ENCODE results near the gene TDRD10. TPM values are rescaled to one million over a fixed set of nuclear protein-coding genes. Genes with fewer than 3 reads are reported as not detected.
"Not testable (repeated sequence)": the region's sequence is repeated elsewhere in the genome, so short reads cannot be mapped to it uniquely, and the experiment has no call there.

TDRD10 gene
- total RNA-seq, 2 donors from 2014 or later, result not detected

GRCh38 chr1:154517661-154518060 lies 15.6 kb downstream of the TDRD10 start:
- ATAC-seq (replicated peaks), result no peak
- no peak overlapping the region for H3K27ac Mint-ChIP-seq
- no peaks in the 10 kb centered on the region for H3K36me3 Mint-ChIP-seq (ENCODE audit: low read depth)
- H3K27me3 Mint-ChIP-seq, result peaks cover 21% of the 10 kb centered on the region
- no peak overlapping the region for H3K4me3 Mint-ChIP-seq
- H3K9me3 Mint-ChIP-seq, result no peaks in the 10 kb centered on the region
- H3K4me1 Mint-ChIP-seq, result no peaks in the 10 kb centered on the region

DNA sequence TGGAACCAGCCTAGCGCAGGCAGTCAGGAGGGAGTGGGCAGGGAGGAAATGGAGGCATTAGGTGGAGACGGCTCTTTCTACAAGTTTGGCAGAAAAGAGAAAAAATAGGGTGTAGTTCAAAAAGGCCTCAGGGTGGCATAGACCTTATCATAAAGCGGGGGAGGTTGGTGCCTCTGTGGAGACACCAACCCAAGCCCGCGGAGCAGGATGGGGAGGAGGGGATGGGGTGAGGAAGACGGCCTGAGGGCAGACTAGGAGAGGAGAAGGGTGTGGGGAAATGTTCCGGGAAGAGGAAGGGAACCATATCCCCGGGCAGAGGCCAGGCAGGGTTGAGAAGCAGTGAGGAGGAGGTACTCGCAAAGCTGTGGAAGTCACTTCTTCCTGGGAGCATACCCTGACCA lies 17.6 kb downstream of the TDRD10 start:
- Mint-ChIP-seq H3K4me1 (no peaks in the 10 kb centered on the region), H3K4me3 (no peak overlapping the region), H3K27ac (no peak overlapping the region), H3K9me3 (no peaks in the 10 kb centered on the region), H3K36me3 (ENCODE audit: low read depth) (no peaks in the 10 kb centered on the region), H3K27me3 (peaks cover 21% of the 10 kb centered on the region)
- ATAC-seq (replicated peaks), result no peak

DNA sequence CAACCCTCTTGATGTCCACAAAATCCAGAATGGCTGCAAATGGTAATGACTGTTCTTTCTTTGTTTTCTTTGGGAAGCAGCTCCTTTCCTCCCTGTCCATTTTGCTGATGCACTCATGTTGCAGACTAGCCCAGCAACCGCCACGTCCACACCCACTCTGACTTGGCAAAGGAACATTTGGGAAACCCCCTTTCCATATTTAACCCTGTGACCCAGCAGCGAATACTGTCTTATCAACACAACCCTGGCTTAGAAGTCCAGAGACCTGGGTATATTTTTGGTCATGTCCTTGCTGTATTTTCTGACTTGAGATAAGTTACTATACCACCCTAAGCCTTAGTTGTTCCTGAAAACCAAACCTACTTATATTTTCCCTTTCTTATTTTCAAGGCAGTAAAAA lies 18.3 kb downstream of the TDRD10 start:
- H3K36me3 Mint-ChIP-seq (ENCODE audit: low read depth), result no peaks in the 10 kb centered on the region
- H3K9me3 Mint-ChIP-seq, result no peaks in the 10 kb centered on the region
- peaks cover 19% of the 10 kb centered on the region for H3K27me3 Mint-ChIP-seq
- no peak overlapping the region for H3K4me3 Mint-ChIP-seq
- H3K27ac Mint-ChIP-seq, result no peak overlapping the region
- ATAC-seq (replicated peaks), result no peak
- H3K4me1 Mint-ChIP-seq, result no peaks in the 10 kb centered on the region

- ATAC-seq (replicated peaks), result no peak
- Mint-ChIP-seq H3K4me1 (no peaks in the 10 kb centered on the region), H3K27ac (no peak overlapping the region), H3K27me3 (peaks cover 11% of the 10 kb centered on the region), H3K36me3 (ENCODE audit: low read depth) (no peaks in the 10 kb centered on the region), H3K9me3 (no peaks in the 10 kb centered on the region), H3K4me3 (no peak overlapping the region)
Measured at GRCh38 chr1:154521695-154522094, 19.7 kb downstream of the TDRD10 start.

DNA sequence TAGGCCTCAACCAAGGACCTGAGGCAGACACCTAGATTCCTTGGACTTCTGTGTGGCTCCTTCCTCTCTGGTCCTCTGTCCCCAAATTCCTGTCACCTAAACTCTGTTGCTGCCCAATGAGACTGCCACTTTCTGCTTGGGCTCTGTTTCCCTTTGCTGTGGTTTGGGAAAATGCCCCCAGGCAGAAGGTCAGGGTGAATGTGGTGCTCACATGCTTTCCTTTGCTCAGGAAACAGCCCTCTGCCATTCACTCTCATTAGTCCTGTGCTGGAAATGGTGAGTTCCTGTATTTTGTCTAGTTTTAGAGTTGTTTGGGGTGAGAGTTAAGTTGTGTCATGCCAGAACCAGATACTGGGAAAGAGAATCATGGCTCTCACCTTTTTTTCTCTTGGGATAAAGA lies 22.9 kb downstream of the TDRD10 start:
- peaks cover 13% of the 10 kb centered on the region for H3K27me3 Mint-ChIP-seq
- no peaks in the 10 kb centered on the region for H3K9me3 Mint-ChIP-seq
- no peak for ATAC-seq (replicated peaks)
- no peak overlapping the region for H3K4me3 Mint-ChIP-seq
- H3K4me1 Mint-ChIP-seq, result no peaks in the 10 kb centered on the region
- H3K36me3 Mint-ChIP-seq (ENCODE audit: low read depth), result no peaks in the 10 kb centered on the region
- H3K27ac Mint-ChIP-seq, result no peak overlapping the region

DNA sequence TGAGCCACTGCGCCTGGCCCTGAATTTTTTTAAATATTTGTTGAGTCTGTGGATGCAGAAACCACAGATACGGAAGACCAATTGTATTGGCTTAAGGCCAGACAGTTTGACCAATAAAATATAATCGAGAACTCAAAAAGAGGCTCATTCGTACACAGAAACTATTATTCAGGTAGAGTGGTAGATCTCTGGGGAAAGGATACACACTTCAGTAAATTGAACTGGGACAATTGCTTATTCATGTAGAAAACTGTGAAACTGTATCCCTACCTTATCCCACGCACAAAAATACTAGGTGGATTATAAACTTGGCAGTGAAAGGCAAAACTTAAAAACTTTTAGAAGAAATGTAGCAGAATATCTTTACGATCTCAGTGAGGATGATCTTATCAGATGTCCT lies 25.2 kb downstream of the TDRD10 start:
- H3K36me3 Mint-ChIP-seq (ENCODE audit: low read depth), result no peaks in the 10 kb centered on the region
- H3K4me1 Mint-ChIP-seq, result no peaks in the 10 kb centered on the region
- no peaks in the 10 kb centered on the region for H3K9me3 Mint-ChIP-seq
- H3K27ac Mint-ChIP-seq, result no peak overlapping the region
- no peak for ATAC-seq (replicated peaks)
- peaks cover 9% of the 10 kb centered on the region for H3K27me3 Mint-ChIP-seq
- H3K4me3 Mint-ChIP-seq, result no peak overlapping the region

- ATAC-seq (replicated peaks), result no peak
- Mint-ChIP-seq H3K27ac (no peak overlapping the region), H3K4me3 (no peak overlapping the region), H3K36me3 (ENCODE audit: low read depth) (no peaks in the 10 kb centered on the region), H3K27me3 (peaks cover 4% of the 10 kb centered on the region), H3K4me1 (no peaks in the 10 kb centered on the region), H3K9me3 (no peaks in the 10 kb centered on the region)
Measured at GRCh38 chr1:154529308-154529707, 27.3 kb downstream of the TDRD10 start.

GRCh38 chr1:154531950-154532349 lies 29.9 kb downstream of the TDRD10 start:
- H3K36me3 Mint-ChIP-seq (ENCODE audit: low read depth); H3K27ac Mint-ChIP-seq; H3K9me3 Mint-ChIP-seq; ATAC-seq (replicated peaks); H3K27me3 Mint-ChIP-seq; H3K4me1 Mint-ChIP-seq; H3K4me3 Mint-ChIP-seq: not testable (repeated sequence)

DNA sequence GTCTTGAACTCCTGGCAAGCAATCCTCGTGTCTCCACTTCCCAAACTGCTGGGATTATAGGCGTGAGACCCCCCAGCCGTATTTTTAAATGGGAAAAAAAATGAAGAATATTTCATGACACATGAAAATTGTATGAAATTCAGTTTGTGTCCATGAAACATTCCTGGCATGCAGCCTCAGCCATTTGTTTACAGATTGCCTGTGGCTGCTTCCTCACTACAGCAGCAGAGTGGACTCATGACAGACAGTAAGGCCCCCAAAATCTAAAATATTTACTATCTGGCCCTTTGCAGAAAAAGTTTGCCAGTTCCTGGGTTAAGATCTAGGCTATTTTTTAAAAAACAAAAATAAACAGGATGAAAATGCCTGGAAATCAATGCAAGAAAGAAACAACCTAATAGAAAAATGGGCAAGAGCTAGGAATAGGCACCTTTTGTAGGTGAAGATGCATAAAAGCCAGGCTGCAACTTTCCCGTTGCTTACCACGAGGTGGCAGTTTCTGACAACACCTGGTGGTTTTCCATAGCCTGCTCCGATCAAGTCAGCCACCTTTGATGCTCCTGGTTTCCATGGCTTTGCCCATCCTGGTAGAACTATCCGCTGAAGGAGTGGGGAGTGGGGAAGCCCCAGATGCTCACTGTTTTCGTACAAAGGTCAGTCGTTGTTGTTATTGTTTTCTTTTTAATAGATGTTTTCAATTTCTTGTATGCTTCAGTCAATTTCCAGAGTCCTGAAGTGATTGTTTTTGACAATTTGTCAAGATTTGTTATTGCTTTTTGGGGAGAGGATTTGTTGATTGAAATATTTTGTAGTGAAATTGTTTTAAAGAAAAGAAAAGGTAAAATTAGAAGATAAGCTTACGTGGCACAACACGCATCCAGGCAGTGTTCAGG lies 32.2 kb downstream of the TDRD10 start:
- no peak overlapping the region for H3K27ac Mint-ChIP-seq
- H3K36me3 Mint-ChIP-seq (ENCODE audit: low read depth), result no peaks in the 10 kb centered on the region
- ATAC-seq (replicated peaks), result no peak
- H3K4me3 Mint-ChIP-seq, result no peak overlapping the region
- no peaks in the 10 kb centered on the region for H3K4me1 Mint-ChIP-seq
- H3K9me3 Mint-ChIP-seq, result no peaks in the 10 kb centered on the region
- H3K27me3 Mint-ChIP-seq, result peaks cover 11% of the 10 kb centered on the region

DNA sequence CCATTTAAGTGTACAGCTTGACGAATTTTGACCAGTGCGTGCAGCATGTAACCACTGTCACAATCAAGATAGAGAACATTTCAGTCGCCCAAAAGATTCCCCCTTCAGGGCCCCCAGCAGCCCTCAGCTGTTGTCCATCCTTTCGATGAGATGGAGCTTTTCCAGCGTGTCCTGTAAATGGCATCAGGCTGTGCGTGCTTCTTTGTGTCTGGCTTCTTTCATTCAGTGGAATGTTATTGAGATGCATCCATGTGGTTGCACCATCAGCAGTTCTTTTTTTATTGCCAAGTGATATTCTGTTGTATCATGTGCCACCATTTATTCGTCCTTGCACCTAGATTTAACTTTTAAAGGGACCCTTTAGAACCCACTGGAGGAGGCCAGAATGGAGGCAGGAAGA lies 34.6 kb downstream of the TDRD10 start:
- no peaks in the 10 kb centered on the region for H3K36me3 Mint-ChIP-seq (ENCODE audit: low read depth)
- peaks cover 21% of the 10 kb centered on the region for H3K27me3 Mint-ChIP-seq
- no peak for ATAC-seq (replicated peaks)
- H3K4me3 Mint-ChIP-seq, result no peak overlapping the region
- no peaks in the 10 kb centered on the region for H3K4me1 Mint-ChIP-seq
- no peak overlapping the region for H3K27ac Mint-ChIP-seq
- no peaks in the 10 kb centered on the region for H3K9me3 Mint-ChIP-seq

DNA sequence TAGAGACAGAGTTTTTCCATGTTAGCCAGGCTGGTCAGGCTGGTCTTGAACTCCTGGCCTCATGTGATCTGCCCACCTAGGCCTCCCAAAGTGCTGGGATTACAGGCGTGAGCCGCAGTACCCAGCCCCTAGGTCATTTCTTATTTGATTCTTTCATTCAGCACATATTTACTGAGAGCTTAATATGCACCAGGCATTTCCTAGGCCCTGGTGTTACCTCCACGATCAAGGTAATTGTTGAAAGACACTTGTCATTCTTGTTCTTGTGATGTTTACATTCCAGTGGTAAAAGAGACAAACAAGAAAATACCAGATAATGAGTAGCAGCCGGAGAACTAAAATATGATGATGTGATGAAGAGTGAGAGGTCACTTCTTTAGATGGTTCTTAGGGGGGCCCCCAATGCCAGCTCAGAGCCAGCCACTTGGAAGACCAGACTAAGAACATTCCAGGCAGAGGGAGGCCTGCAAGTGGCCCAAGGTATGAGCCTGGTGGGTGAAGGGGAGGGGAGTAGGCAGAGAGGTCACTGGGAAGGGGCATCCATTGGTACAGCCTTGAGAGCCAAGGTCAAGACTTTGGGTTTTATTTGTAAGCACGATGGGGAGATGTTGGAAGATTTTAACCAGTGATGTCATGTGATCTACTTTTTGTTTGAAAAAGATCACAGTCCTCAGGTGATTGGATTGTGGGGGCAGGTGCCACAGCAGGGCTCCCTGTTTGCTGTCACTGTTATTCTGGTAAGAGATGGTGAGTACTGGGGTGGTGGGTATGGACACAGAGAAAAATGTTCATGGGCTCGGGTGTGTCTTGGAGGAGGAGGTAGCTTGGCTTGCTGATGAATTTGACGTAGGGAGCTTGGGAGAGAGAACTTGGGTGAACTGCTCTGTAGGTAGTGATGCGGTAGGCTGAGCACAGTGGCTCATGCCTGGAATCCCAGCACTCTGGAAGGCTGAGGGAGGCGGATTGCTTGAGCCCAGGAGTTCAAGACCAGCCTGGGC lies 37.8 kb downstream of the TDRD10 start:
- Mint-ChIP-seq H3K9me3 (no peaks in the 10 kb centered on the region), H3K27ac (no peak overlapping the region), H3K27me3 (peaks cover 15% of the 10 kb centered on the region), H3K36me3 (ENCODE audit: low read depth) (no peaks in the 10 kb centered on the region), H3K4me3 (no peak overlapping the region), H3K4me1 (no peaks in the 10 kb centered on the region)
- ATAC-seq (replicated peaks), result no peak

DNA sequence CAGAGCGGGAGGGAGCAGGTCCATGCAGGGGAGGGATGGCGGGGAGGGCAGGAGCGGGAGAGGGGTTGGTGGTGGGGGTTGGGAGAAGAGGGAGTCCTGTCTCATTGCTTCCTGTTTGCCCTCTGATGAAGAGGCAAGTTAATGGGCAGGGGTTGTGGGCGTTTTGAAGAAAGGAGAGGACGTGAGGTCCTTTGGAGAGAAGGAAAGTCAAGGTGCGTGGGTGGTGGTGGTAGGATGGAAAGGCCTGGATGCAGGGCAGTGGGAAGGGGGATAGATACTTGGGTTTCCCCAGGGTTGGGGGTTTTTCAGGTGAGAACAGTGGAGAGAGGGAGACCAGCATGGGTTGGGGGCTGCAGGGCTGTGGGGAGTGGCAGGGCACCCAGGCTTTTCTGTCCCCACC lies 39.2 kb downstream of the TDRD10 start:
- H3K27me3 Mint-ChIP-seq, result peaks cover 14% of the 10 kb centered on the region
- H3K36me3 Mint-ChIP-seq (ENCODE audit: low read depth), result no peaks in the 10 kb centered on the region
- no peaks in the 10 kb centered on the region for H3K9me3 Mint-ChIP-seq
- ATAC-seq (replicated peaks), result no peak
- no peak overlapping the region for H3K27ac Mint-ChIP-seq
- H3K4me3 Mint-ChIP-seq, result no peak overlapping the region
- no peaks in the 10 kb centered on the region for H3K4me1 Mint-ChIP-seq

- peaks cover 30% of the 10 kb centered on the region for H3K36me3 Mint-ChIP-seq (ENCODE audit: low read depth)
- no peaks in the 10 kb centered on the region for H3K9me3 Mint-ChIP-seq
- no peak overlapping the region for H3K4me3 Mint-ChIP-seq
- peak; percentile 94 for ATAC-seq (replicated peaks)
- no peaks in the 10 kb centered on the region for H3K27me3 Mint-ChIP-seq
- H3K27ac Mint-ChIP-seq, result no peak overlapping the region
- H3K4me1 Mint-ChIP-seq, result peaks cover 14% of the 10 kb centered on the region
Measured at GRCh38 chr1:154546264-154547063, 44.4 kb downstream of the TDRD10 start.

DNA sequence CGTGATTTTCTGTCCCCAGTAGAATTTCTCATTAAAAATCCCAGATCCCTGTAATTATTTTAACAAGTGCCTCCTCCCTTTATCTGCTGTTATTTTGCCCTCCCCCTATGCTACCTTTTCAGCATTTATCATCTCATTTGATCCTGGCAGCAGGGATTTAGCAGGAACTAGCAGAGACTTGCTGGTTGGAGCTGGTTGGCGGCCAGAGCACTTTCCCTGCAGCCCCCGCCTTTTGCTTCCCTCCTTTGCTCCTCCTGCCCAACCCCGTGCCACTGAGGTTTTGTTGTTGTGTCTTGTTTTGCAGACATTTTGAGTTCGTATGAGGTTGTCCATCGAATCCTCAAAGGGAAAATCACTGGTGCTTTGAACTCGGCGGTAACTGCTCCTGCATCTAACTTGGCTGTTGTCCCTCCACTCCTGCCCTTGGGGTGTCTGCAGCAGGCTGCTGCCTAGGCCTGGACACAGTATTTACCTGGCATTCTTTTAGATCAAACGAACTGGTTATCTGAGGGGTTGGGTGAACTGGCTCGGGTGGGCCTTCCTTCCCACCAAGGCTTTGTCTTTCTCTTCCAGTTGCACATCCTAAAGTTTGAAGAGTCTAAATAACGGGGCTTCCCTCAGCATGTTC lies 45.2 kb downstream of the TDRD10 start:
- Mint-ChIP-seq H3K4me1 (peaks cover 14% of the 10 kb centered on the region), H3K36me3 (ENCODE audit: low read depth) (peaks cover 38% of the 10 kb centered on the region), H3K27ac (no peak overlapping the region), H3K4me3 (no peak overlapping the region), H3K27me3 (no peaks in the 10 kb centered on the region), H3K9me3 (no peaks in the 10 kb centered on the region)
- ATAC-seq (replicated peaks), result no peak
